ENCODE data around the gene SEMA3F. TPM values are rescaled to one million over a fixed set of nuclear protein-coding genes. Genes with fewer than 3 reads are reported as not detected.

The SEMA3F gene
- total and polyA plus RNA-seq, 2 of the 4 experiments (the other 2 are of a cell fraction) = 7.3 to 23.3 TPM

DNA sequence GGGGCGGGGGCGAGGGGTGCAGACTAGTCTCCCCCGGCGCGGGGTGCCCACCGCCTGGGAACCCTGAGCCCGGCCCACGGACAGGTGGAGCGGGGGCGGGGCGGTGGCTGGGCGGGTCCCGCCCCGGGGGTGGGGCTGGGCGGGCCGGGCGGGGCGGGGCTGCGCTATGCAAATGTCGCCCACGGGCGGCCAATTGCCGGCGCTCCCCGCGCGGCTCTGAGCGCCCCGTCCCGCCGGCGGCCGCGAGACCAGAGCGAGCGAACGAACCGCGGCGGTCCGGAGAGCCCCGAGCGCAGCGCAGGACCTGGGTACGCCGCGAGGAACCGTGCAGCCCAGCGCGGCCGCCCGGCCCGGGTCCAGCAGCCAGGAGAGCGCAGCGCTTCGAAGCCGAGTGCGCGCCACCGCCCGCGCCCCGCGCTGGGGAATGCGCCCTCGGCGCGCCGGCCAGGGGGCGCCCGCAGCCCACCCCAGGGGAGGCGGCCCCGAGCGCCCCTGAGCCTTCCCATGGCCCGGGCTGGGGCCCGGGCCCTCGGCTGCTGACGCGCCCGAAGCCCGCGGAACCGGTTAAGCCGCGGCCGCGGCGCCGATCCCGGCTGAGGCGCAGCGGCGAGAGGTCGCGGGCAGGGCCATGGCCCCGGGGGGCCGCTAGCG is at the start of gene SEMA3F (continued):
- TF ChIP-seq, protein P1, sequence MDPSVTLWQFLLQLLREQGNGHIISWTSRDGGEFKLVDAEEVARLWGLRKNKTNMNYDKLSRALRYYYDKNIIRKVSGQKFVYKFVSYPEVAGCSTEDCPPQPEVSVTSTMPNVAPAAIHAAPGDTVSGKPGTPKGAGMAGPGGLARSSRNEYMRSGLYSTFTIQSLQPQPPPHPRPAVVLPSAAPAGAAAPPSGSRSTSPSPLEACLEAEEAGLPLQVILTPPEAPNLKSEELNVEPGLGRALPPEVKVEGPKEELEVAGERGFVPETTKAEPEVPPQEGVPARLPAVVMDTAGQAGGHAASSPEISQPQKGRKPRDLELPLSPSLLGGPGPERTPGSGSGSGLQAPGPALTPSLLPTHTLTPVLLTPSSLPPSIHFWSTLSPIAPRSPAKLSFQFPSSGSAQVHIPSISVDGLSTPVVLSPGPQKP (IDR thresholded peaks at IDR 0.05; ENCODE audit: borderline replicate concordance, low read depth, low read length) = no peak
- TF ChIP-seq CHD1 (IDR thresholded peaks at IDR 0.05; ENCODE audit: low read depth, low read length) (no peak), MXI1 (IDR thresholded peaks at IDR 0.05; ENCODE audit: borderline replicate concordance, low read depth, low read length) (peak; percentile 50; the same call in 1 of the 2 replicates)

DNA sequence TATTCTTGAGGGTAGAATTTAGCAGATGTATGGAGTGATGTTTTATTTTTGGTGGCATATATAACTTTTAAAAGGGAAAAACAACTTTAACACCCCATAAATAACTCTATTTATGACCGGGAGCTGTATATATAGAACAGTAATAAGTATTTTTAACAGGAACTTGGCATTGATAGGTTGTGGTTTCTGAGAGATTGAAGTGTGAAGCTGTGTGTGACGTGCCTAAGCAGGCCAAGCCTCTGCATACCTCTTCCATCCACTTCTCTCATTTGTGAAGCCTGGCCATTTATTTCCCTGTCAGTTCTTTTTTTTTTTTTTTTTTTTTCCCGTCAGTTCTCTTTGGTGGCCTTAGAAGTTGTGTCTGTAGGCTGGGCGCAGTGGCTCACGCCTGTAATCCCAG is 43.4 kb upstream of the SEMA3F start:
- no peak overlapping the region for H2BK120ac ChIP-seq (ENCODE audit: low read depth, low read length)
- no peak overlapping the region for H3K4ac ChIP-seq (ENCODE audit: low read depth, low read length)
- H2BK20ac ChIP-seq (ENCODE audit: low read depth, low read length) = no peak overlapping the region
- H3K27me3 ChIP-seq (ENCODE audit: control insufficient read depth, insufficient read depth, low read length) = no peaks in the 10 kb centered on the region
- no peak overlapping the region for H4K8ac ChIP-seq (ENCODE audit: low read depth in 2 of 2, low read length in 2 of 2)
- peaks cover 79% of the 10 kb centered on the region for H3K36me3 ChIP-seq (ENCODE audit: control insufficient read depth, insufficient read depth, low read length)
- H3K9me3 ChIP-seq (ENCODE audit: control insufficient read depth, insufficient read depth, low read length) = no peaks in the 10 kb centered on the region
- dilution Hi-C loops (cut with HindIII; ENCODE audit: low sequenced_read_pairs, unreplicated experiment) (no loop called here), intact Hi-C loops (cut with micrococcal nuclease) (no loop called here), in situ Hi-C loops (cut with MboI; ENCODE audit: low sequenced_read_pairs) (no loop called here)
- WGBS, 2 experiments (ENCODE audit: extremely low coverage in 2 of 2, insufficient read length in 1 of 2) = no CpG with 5 or more reads among the region's 5 CpGs
- no peak overlapping the region for H2AK5ac ChIP-seq (ENCODE audit: low read depth, low read length)
- no peak overlapping the region for H3K9ac ChIP-seq (ENCODE audit: low read depth, low read length)
- DNase-seq = no peak
- ATAC-seq (ENCODE audit: low read depth) = no peak
- H4K5ac ChIP-seq (ENCODE audit: low read depth, low read length) = no peak overlapping the region
- peaks cover 12% of the 10 kb centered on the region for H4K20me1 ChIP-seq (ENCODE audit: insufficient read depth, low read length)
- no peak overlapping the region for H3K27ac ChIP-seq (ENCODE audit: insufficient read depth, low read length)
- no peaks in the 10 kb centered on the region for H3K9me1 ChIP-seq (ENCODE audit: insufficient read depth, low read length)
- H3K4me1 ChIP-seq (ENCODE audit: control insufficient read depth, insufficient read depth, low read length) = no peaks in the 10 kb centered on the region
- ChIA-PET POLR2A (ENCODE audit: unreplicated experiment) (no interaction called here), CTCF (no interaction called here)
- H3K18ac ChIP-seq (ENCODE audit: low read depth, low read length) = no peak overlapping the region
- no peak overlapping the region for H3K4me3 ChIP-seq (ENCODE audit: insufficient read depth, low read depth, low read length)
- BruUV-seq (replicated peaks) = no TSS peak
- H3K14ac ChIP-seq (replicated peaks; ENCODE audit: low read depth, low read length) = no peak overlapping the region
- peaks cover 28 to 38% of the 10 kb centered on the region in 2 experiments for H3K79me1 ChIP-seq (ENCODE audit: low read depth in 1 of 2, low read length in 2 of 2)
- no peak overlapping the region for H2BK15ac ChIP-seq (ENCODE audit: low read depth, low read length)
- H2BK5ac ChIP-seq (ENCODE audit: low read depth, low read length, poor library complexity, severe bottlenecking) = no peak overlapping the region
- no peak overlapping the region for H4K91ac ChIP-seq (ENCODE audit: insufficient read depth, low read depth, low read length)
- H3K56ac ChIP-seq (ENCODE audit: extremely low read depth, insufficient read depth, low read length) = no peak overlapping the region
- H2AFZ ChIP-seq (replicated peaks; ENCODE audit: low read length, poor library complexity) = no peak overlapping the region
- TF ChIP-seq CEBPB (IDR thresholded peaks at IDR 0.05; ENCODE audit: low read depth, low read length) (no peak), BHLHE40 (IDR thresholded peaks at IDR 0.05; ENCODE audit: low read depth, low read length) (no peak), MAFK (IDR thresholded peaks at IDR 0.05; ENCODE audit: low read depth, low read length) (no peak), CHD1 (IDR thresholded peaks at IDR 0.05; ENCODE audit: low read depth, low read length) (no peak), FOS (IDR thresholded peaks at IDR 0.05; ENCODE audit: low read depth, low read length) (no peak), MAZ (IDR thresholded peaks at IDR 0.05; ENCODE audit: borderline replicate concordance, low read depth, low read length) (no peak), RCOR1 (IDR thresholded peaks at IDR 0.05; ENCODE audit: insufficient replicate concordance, low read length) (no peak), POLR2A (IDR thresholded peaks at IDR 0.05; ENCODE audit: low read depth, low read length) (no peak), RFX5 (IDR thresholded peaks at IDR 0.05; ENCODE audit: low read depth, low read length) (no peak)
- TF ChIP-seq, protein P2, sequence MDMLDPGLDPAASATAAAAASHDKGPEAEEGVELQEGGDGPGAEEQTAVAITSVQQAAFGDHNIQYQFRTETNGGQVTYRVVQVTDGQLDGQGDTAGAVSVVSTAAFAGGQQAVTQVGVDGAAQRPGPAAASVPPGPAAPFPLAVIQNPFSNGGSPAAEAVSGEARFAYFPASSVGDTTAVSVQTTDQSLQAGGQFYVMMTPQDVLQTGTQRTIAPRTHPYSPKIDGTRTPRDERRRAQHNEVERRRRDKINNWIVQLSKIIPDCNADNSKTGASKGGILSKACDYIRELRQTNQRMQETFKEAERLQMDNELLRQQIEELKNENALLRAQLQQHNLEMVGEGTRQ (IDR thresholded peaks at IDR 0.05; ENCODE audit: low read depth, low read length) = no peak
- TF ChIP-seq, protein P1 (IDR thresholded peaks at IDR 0.05; ENCODE audit: borderline replicate concordance, low read depth, low read length) = no peak
- H2AK9ac ChIP-seq (replicated peaks; ENCODE audit: low read depth, low read length, poor library complexity) = no peak overlapping the region
- H3K23ac ChIP-seq (ENCODE audit: low read depth, low read length) = no peak overlapping the region
- H3K4me2 ChIP-seq (ENCODE audit: low read depth, low read length) = no peak overlapping the region
